GM18511 (cell line): ENCODE data around the gene JUNB.
"Not testable (repeated sequence)": the region's sequence is repeated elsewhere in the genome, so short reads cannot be mapped to it uniquely, and the experiment has no call there.

Experiments used
- ATAC-seq: cut with Tn5 transposase; IDR thresholded peaks from one replicate; pipeline ENCODE4 v1.9.1; 2021; ENCODE audit warnings: mild to moderate bottlenecking, moderate library complexity; ENCODE audit not compliant: unreplicated experiment

JUNB gene

GRCh38 chr19:12802267-12803106, 11.2 kb downstream of the JUNB start:
- no peak for ATAC-seq

DNA sequence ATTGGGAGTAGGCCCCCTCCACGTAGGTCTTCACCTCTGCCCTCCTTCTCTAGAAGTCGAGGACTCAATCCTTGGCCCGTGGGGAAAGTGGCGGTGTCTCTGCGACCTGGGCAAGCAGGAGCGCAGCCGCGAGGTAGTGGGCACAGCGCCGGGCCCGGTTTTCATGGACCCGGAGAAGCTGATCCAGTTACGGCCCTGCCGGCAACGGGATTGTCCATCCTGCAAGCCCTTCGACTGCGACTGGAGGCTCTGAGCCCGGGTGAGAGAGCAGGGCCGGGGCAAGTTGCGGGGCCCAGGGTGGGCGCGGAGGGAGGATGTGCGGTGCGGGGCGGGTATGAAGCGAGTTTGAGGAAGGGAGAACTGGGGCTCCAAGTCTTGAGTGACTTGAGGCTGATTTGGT, 12.8 kb downstream of the JUNB start:
- no peak for ATAC-seq

DNA sequence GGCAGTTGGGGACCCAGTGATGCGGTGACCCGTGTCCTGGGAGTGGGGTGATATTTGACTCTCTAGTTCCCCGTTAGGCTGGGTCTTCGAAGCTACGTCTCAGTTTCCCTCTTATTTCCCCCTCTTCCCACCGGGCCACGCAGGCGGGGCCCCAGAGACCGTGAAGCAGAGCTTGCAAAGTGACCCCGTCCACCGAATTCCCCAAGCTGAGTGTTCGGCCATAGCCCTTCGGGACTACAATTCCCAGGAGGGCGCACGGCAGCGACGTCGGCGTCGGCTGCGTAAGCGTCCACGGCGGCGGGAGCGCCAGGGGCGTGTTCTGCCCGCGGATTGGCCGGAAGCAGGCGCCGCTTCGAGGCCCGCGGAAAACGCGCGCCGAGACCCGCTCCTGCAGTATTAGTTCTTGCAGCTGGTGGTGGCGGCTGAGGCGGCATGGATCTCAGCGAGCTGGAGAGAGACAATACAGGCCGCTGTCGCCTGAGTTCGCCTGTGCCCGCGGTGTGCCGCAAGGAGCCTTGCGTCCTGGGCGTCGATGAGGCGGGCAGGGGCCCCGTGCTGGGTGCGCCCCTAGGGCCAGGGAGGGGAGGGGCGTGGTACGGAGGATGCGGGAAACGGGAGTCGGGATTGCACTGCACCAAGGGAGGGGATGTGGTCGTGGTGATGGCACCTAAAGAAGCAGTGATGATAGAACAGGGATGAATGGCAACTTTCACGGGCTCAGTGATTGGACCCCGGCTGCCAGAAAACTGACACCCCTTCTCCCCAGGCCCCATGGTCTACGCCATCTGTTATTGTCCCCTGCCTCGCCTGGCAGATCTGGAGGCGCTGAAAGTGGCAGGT, 15.2 kb downstream of the JUNB start, which contains the start of gene RNASEH2A:
TSS of gene RNASEH2A (plus strand) at position 343 of the 840 bp plus-strand sequence. CDS start at position 433, 90 bp downstream.
- peak; percentile 75 for ATAC-seq

DNA sequence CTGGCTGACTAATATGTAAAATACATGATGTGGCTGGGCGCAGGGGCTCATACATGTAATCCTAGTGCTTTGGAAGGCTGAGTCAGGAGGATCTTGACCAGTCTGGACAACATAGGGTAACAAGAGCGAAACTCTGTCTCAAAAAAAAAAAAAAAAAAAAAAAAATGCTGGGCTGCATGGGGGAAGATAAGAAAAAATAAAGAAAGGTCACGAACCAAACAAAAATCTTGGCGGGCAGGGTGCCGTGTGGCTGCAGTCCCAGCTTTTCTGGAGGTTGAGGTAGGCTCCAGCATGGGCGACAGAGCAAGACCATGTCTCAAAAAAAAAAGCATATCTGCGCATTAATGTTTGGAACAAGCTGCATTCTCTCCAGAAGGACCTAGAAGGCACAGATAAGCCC, 23.8 kb downstream of the JUNB start:
- ATAC-seq: no peak

DNA sequence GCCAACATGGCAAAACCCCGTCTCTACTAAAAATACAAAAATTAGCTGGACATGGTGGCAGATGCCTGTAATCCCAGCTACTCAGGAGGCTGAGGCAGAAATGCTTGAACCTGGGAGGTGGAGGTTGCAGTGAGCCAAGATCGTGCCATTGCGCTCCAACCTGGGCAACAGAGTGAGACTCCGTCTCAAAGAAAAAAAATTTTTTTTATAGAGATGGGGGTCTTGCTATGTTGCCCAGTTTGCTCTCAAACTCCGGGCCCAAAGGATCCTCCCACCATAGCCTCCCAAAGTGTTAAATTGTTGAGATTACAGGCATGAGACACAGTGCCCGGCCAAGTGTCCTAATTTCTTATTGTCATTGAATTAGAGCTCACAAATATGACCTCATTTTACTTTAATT, 25.9 kb downstream of the JUNB start:
- not testable (repeated sequence) for ATAC-seq

GRCh38 chr19:12817810-12818209, 26.5 kb downstream of the JUNB start:
- ATAC-seq: not testable (repeated sequence)

DNA sequence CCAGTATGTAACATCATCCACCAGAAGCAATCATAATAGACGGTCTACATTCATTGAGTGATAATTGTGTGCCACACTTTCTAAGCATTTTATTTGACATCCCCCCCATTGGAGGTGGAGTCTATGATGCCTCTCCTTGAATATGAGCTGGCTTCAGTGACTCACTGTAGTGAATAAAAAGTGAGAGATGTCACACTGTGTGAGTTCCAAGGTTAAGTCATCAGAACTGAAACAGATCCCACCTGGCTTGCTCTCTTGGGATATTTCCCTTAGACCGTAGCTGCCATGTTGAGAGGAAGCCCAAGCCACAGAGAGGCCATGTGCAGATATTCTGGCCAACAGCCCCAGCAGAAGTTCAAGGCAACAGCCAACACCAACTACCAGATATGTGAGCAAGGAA, 30.5 kb downstream of the JUNB start:
- ATAC-seq: no peak

DNA sequence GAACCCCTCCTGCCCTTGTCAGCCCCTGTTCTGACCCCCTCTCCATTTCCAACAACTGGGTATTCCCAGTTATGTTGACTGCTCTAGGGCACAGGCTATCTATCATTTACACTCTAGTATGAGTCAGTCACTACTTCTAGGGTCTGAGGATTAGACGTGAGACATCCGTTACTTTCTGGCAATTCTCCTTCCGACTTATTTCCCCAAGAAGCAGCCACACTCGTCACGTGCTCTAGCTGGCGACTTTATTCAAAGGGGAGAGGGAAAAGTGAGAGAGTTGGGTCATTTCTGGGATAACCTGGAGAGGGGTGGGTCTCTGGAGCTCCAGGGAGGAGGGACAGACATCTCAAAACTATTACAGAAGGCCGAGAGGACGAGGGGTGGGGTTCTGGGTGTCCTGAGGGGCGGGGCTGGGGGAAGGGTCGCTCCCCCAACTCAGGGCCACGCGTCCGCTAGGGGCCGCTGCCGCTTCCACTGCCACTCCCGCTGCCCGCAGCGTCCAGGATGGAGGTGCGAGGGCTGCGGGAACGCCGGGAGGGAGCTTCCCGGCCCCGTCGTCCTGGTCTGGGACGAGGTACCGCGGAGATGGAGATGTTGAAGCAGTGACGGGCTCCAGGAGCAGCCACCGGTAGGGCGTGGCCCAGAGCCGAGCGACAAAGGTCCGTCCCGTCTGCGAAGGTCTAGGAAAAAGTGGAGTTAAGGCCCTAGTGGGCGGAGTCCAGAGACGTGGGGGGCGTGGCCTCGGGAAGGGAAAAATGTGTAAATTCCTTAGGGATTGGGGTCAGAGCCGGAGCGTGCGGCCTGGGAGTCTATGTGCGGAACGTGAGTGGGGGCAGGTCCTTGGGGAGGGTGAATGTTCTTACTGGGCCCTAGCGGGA, 34.2 kb downstream of the JUNB start:
- ATAC-seq: no peak

GRCh38 chr19:12828494-12828893, 37.2 kb downstream of the JUNB start:
- ATAC-seq: no peak

- no peak for ATAC-seq
Measured at GRCh38 chr19:12833418-12833737, 42.1 kb downstream of the JUNB start.

GRCh38 chr19:12833738-12834565, 42.7 kb downstream of the JUNB start:
- ATAC-seq: no peak

GRCh38 chr19:12834566-12834943, 43.3 kb downstream of the JUNB start, which contains the start of gene RTBDN:
RTBDN (minus strand) TSS chr19:12834579; CDS start chr19:12829979, 4,600 bp downstream.
- ATAC-seq: no peak

DNA sequence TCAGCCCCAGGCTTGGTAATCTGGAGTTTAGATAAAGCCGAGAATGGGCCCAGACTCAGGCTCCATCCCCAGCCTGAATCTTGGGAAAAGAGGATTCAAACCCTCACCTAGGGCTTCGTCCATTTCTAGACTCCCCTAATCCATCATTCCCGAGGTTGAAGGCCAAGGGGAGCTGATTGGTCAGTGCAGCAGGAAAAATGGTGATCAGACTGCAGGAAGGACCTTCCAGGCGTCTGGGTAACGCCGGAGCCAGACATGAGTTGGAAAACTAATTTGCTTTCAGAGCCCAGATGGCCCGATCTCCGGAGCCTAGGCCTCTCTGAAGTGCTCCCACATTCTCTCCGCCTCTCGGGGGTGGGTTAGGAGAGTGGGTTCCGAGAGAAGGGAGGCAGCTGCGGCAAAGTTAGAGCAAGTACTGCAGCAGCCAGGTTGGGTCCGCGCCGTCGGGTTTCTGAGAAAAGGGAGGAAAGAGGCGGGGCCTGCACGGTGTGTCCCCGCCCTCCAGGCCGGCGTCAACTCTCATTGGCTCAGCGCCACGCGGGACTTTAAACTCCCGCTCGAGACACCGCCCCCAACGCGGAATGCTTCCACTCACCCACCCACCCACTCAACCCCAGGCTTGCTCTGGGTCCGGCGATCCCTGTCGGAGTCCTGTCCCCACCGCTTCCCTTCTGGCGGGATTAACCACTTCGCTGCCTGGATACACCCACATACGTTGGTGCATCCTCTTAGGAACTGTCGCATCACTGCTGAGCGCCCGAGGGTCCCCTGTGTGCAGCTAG, 43.9 kb downstream of the JUNB start:
- no peak for ATAC-seq

DNA sequence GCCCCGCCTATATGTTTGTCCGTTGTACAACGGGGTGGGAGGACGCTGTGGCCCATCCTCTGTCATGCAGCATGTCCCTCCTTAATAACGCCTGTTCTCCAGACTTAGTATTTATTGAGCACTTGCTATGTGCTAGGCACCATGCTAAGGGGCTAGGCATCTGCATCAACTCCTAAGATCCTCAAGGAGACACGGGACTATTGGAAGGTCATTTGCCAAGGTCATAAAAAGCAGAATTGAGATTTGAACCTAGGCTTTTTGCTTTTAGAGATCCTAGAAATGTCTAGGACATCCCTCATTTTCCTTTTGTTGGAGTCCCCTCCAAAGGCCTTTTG, 45.2 kb downstream of the JUNB start:
- ATAC-seq: no peak

- no peak for ATAC-seq
Measured at GRCh38 chr19:12837225-12837624, 45.9 kb downstream of the JUNB start.

- ATAC-seq: no peak
Measured at GRCh38 chr19:12838182-12838885, 47.0 kb downstream of the JUNB start, which contains the start of gene MAST1. MAST1 (plus strand) TSS chr19:12838515; CDS start chr19:12838573, 58 bp downstream.

DNA sequence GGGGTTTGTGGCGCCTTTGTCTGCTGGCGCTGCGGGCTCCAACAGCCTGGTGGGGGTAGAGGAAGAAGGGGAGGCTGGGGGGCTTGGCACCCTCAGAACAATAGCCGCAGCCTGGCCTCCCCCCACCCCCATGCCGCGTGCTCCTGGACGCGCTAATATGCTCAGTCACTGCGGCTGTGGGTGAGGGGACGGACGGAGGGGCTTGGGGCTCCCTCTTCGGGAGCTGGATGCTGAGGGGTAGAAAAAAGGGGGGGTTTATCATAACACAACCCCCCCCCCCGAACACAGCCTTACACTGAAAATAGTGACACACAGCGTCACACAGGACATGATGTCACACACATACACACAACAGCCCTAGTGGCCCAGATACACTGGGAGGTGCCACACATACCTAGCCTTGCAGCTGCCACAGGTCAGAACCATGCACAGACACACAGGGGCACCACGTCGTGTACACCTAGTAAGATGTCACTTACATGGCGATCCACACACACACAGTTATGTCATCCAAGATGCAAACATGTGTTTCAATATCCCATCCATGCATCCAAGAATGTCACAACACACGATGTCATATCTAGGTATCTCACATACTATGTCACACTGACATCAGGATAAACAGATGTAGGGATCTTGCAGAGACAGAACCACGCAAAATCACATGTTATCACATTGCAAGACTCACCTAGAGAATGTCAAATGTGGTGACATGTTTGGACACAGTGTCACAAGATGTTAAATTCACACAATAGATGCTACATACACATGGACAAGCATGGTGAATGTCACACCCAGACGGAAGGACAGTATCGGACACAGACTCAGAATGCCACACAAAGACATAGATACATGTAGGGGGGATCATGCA, 47.8 kb downstream of the JUNB start:
- ATAC-seq: no peak
